SK-N-SH (cell line): ENCODE results near the gene ANLN.

Experiments
- CHD2 ChIP-seq: fragments of 150-350 bp; IDR thresholded peaks from 2 replicates; pipeline ENCODE4 v1.6.1; 2018; ENCODE audit warnings: low read length; ENCODE audit not compliant: partially characterized antibody
- CTCF ChIP-seq: fragments of 200-600 bp; sonication (generic); IDR thresholded peaks from 2 replicates; pipeline ENCODE4 v1.6.1; 2017; ENCODE audit warnings: antibody characterized with exemption, mild to moderate bottlenecking, moderate library complexity
- EZH2phosphoT487 ChIP-seq: fragments of 200-600 bp; sonication (generic); IDR thresholded peaks from 2 replicates; pipeline ENCODE4 v1.6.1; 2017; ENCODE audit warnings: low read depth, mixed run types, mild to moderate bottlenecking, antibody characterized with exemption, moderate library complexity, borderline replicate concordance
- FOXJ3 ChIP-seq: sonication (generic); formaldehyde crosslinking; IDR thresholded peaks from 2 replicates; pipeline ENCODE4 v1.5.1; 2020; ENCODE audit warnings: mild to moderate bottlenecking, missing genetic modification reagents
- FOXM1 ChIP-seq: IDR thresholded peaks from 2 replicates; pipeline ENCODE4 v1.4.0; 2012; ENCODE audit warnings: low read depth, mild to moderate bottlenecking
- JUND ChIP-seq: IDR thresholded peaks from 2 replicates; pipeline ENCODE4 v1.4.0; 2012
- MAX ChIP-seq: IDR thresholded peaks from 2 replicates; pipeline ENCODE4 v1.4.0; 2012; ENCODE audit warnings: low read depth
- MEF2A ChIP-seq: IDR thresholded peaks from 2 replicates; pipeline ENCODE4 v1.4.0; 2012; ENCODE audit warnings: low read depth, borderline replicate concordance
- POLR2AphosphoS5 ChIP-seq: IDR thresholded peaks from 2 replicates; pipeline ENCODE4 v1.6.1; 2012; ENCODE audit warnings: low read depth, low read length
- REST ChIP-seq: IDR thresholded peaks from 2 replicates; pipeline ENCODE4 v1.6.1; 2012; ENCODE audit warnings: mild to moderate bottlenecking, low read depth, low read length, moderate library complexity
- SMC3 ChIP-seq: IDR thresholded peaks from 2 replicates; pipeline ENCODE4 v1.6.1; 2012; ENCODE audit warnings: low read depth, low read length, improper control_type of control experiment
- YY1 ChIP-seq: IDR thresholded peaks from 2 replicates; pipeline ENCODE4 v1.4.0; 2012; ENCODE audit warnings: low read depth, mild to moderate bottlenecking

DNA sequence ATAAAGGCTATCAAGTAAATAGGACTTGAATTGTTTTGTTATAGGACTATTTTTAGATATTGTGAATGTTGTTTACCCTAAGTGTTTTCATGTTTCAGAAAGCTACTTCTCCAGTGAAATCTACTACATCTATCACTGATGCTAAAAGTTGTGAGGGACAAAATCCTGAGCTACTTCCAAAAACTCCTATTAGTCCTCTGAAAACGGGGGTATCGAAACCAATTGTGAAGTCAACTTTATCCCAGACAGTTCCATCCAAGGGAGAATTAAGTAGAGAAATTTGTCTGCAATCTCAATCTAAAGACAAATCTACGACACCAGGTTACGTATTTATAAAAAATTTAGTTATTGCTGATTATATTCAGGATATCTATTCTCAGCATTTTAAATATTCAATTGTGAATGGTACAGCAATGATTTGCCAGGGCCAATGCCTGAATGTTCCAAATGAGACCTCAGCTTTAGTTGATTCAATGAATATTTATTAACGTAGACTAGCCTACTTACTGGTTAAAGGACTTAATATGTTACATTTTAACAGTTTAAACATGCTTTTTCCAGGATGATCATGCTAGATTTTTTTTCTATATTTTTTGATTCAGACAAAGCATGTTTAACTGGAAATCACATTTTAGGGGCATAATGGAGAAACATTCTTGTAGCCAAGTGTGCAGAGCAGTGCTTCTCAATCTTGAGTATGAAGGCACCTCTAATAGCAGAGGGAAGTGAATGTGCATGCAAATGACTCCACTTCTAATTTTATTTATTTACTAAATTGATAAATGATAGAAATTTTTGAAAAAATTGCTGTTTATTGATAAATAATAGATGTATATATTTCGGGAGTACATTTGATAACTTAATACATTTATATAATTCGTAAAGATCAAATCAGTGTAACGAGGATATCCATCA, 18.2 kb downstream of the ANLN start:
- TF ChIP-seq CTCF (no peak), FOXM1 (no peak), YY1 (no peak), JUND (no peak), SMC3 (no peak), CHD2 (no peak), EZH2phosphoT487 (no peak), REST (no peak), MAX (no peak), POLR2AphosphoS5 (no peak), FOXJ3 (CRISPR knock-in tag) (no peak), MEF2A (no peak)
